ENCODE measurements around the gene MGRN1. TPM values are rescaled to one million over a fixed set of nuclear protein-coding genes. Genes with fewer than 3 reads are reported as not detected.

The MGRN1 gene
- total and polyA plus RNA-seq, 2 donors (not counting 1 experiment from before 2014, with no cell fraction given) = 22.7 to 89.2 TPM

- Histone ChIP-seq H3K9ac (ENCODE audit: low read length) (no peak overlapping the region), H3K27ac (ENCODE audit: low read length in 2 of 2) (no peak overlapping the region), H2AFZ (ENCODE audit: insufficient read depth, low read depth, low read length, poor library complexity, severe bottlenecking) (no peak overlapping the region), H3K4me1 (ENCODE audit: control insufficient read depth in 2 of 2, insufficient read depth in 2 of 2, low read length in 2 of 2) (no peaks in the 10 kb centered on the region), H3K36me3 (replicated peaks in 1 of 2; ENCODE audit: control extremely low read depth in 1 of 2, control insufficient read depth in 1 of 2, extremely low read depth in 1 of 2, insufficient read depth in 2 of 2, low read length in 1 of 2) (peaks cover 0 to 16% of the 10 kb centered on the region in 2 experiments), H4K20me1 (ENCODE audit: control insufficient read depth, insufficient read depth, low read length, poor library complexity, severe bottlenecking) (peaks cover 77% of the 10 kb centered on the region), H3K4me3 (ENCODE audit: control extremely low read depth in 1 of 5, extremely low read depth in 1 of 5, insufficient read depth in 1 of 5, low read depth in 2 of 5, low read length in 4 of 5) (no peak overlapping the region), H3K9me3 (ENCODE audit: control extremely low read depth in 1 of 3, control insufficient read depth in 2 of 3, insufficient read depth in 1 of 3, low read length in 2 of 3) (peaks cover 0 to 3% (median 0%) of the 10 kb centered on the region in 3 donors), H3K4me2 (replicated peaks; ENCODE audit: low read depth, low read length, poor library complexity, severe bottlenecking) (no peak overlapping the region), H3K79me2 (ENCODE audit: control insufficient read depth, insufficient read depth, low read length) (peaks cover 98% of the 10 kb centered on the region), H3K27me3 (replicated peaks in 1 of 4; ENCODE audit: control extremely low read depth in 1 of 4, control insufficient read depth in 3 of 4, insufficient read depth in 4 of 4, low read length in 3 of 4) (no peaks in the 10 kb centered on the region)
- Mint-ChIP-seq H3K4me3 (no peak overlapping the region), H3K27ac (no peak overlapping the region), H3K4me1 (peaks cover 6% of the 10 kb centered on the region), H3K27me3 (no peaks in the 10 kb centered on the region), H3K9me3 (ENCODE audit: insufficient read depth) (peaks cover 4% of the 10 kb centered on the region)
- 92% methylated on average over 7 of the region's 12 CpGs for WGBS (ENCODE audit: insufficient coverage)
- no peak for TF ChIP-seq EZH2 (IDR thresholded peaks at IDR 0.05; ENCODE audit: borderline replicate concordance, insufficient read depth, low read depth, low read length, poor library complexity, severe bottlenecking)
- no peak for TF ChIP-seq CTCF (IDR thresholded peaks at IDR 0.05)
- DNase-seq (no peak), ATAC-seq (ENCODE audit: low read depth) (no peak)
- intact Hi-C loops (cut with micrococcal nuclease) = no loop called here
- ChIA-PET CTCF (no interaction called here), POLR2A (no interaction called here)
Measured at GRCh38 chr16:4634768-4635167, 10.1 kb downstream of the MGRN1 start.

- intact Hi-C loops (cut with micrococcal nuclease) = no loop called here
- Histone ChIP-seq H3K4me3 (ENCODE audit: control extremely low read depth in 1 of 5, extremely low read depth in 1 of 5, insufficient read depth in 1 of 5, low read depth in 2 of 5, low read length in 4 of 5) (no peak overlapping the region), H3K27me3 (replicated peaks in 1 of 4; ENCODE audit: control extremely low read depth in 1 of 4, control insufficient read depth in 3 of 4, insufficient read depth in 4 of 4, low read length in 3 of 4) (no peaks in the 10 kb centered on the region), H3K4me1 (ENCODE audit: control insufficient read depth in 2 of 2, insufficient read depth in 2 of 2, low read length in 2 of 2) (peaks cover 6 to 8% of the 10 kb centered on the region in 2 donors), H3K4me2 (replicated peaks; ENCODE audit: low read depth, low read length, poor library complexity, severe bottlenecking) (no peak overlapping the region), H3K27ac (ENCODE audit: low read length in 2 of 2) (no peak overlapping the region), H3K36me3 (replicated peaks in 1 of 2; ENCODE audit: control extremely low read depth in 1 of 2, control insufficient read depth in 1 of 2, extremely low read depth in 1 of 2, insufficient read depth in 2 of 2, low read length in 1 of 2) (peaks cover 0 to 16% of the 10 kb centered on the region in 2 experiments), H3K9ac (ENCODE audit: low read length) (no peak overlapping the region), H3K79me2 (ENCODE audit: control insufficient read depth, insufficient read depth, low read length) (peaks cover 98% of the 10 kb centered on the region), H3K9me3 (ENCODE audit: control extremely low read depth in 1 of 3, control insufficient read depth in 2 of 3, insufficient read depth in 1 of 3, low read length in 2 of 3) (peaks cover 0 to 3% (median 0%) of the 10 kb centered on the region in 3 donors), H2AFZ (ENCODE audit: insufficient read depth, low read depth, low read length, poor library complexity, severe bottlenecking) (no peak overlapping the region), H4K20me1 (ENCODE audit: control insufficient read depth, insufficient read depth, low read length, poor library complexity, severe bottlenecking) (peaks cover 81% of the 10 kb centered on the region)
- POLR2A ChIA-PET = no interaction called here
- CTCF ChIA-PET = interaction anchor here (0.7 kb wide), 1 partner anchor 250 kb away, joined by 3 read pairs; no protein-coding TSS in a partner anchor
- H3K27ac Mint-ChIP-seq = no peak overlapping the region
- no peaks in the 10 kb centered on the region for H3K27me3 Mint-ChIP-seq
- ATAC-seq (ENCODE audit: low read depth) (no peak), DNase-seq (no peak)
- H3K4me1 Mint-ChIP-seq = peaks cover 14% of the 10 kb centered on the region
- TF ChIP-seq CTCF (IDR thresholded peaks at IDR 0.05) = no peak
- TF ChIP-seq EZH2 (IDR thresholded peaks at IDR 0.05; ENCODE audit: borderline replicate concordance, insufficient read depth, low read depth, low read length, poor library complexity, severe bottlenecking) = no peak
- peaks cover 2% of the 10 kb centered on the region for H3K9me3 Mint-ChIP-seq (ENCODE audit: insufficient read depth)
- 96% methylated on average over 10 of the region's 13 CpGs for whole genome bisulfite sequencing (ENCODE audit: insufficient coverage)
- H3K4me3 Mint-ChIP-seq = no peak overlapping the region
Measured at GRCh38 chr16:4636196-4636595, 11.6 kb downstream of the MGRN1 start.

Measured in B cell (primary cell).